ENCODE results near the gene TBC1D1.
A peak's percentile ranks its signal among the peaks of the same experiment; 100 is the strongest.

TBC1D1 gene

GRCh38 chr4:38176165-38176564, 285.3 kb downstream of the TBC1D1 start:
- DNase-seq (ENCODE audit: low read depth): no peak

- no peak for DNase-seq (ENCODE audit: low read depth)
Observed at GRCh38 chr4:38177035-38177546, 286.2 kb downstream of the TBC1D1 start.

DNA sequence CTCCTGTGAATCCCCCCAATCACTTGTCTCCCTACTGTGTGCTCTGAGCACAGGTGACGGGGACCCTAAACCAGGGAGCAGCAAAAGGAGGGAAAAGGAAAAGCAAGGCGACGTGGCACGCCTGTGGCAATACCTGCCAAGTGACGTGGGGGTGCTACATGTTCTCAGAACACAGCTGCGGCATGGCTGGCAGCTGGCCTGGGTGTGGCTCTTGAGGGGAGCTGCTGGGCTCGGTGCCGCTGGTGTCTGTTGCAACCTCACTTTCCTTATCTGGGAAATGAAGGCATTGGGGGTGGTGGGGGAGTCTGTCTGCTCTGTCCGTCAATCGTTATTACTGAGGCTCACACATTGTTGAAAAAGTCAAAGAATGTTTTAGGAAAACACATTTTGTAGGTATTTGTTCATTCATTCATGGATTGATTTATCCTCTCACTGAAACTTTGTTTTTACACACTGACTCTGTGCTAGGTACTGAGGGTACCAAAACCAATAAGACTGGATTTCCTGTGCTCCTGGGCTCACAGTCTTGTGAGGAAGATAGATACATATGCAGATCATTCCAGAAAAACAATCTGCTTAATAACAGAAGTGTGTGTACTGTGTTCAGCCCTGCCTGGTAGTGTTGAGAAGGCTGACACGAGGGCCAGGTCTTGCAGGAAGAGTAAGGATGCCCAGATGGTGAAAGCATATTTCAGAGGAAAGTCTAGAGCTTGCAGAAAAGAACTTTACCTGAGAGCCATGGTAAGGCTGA, 286.9 kb downstream of the TBC1D1 start:
- no peak for DNase-seq (ENCODE audit: low read depth)

- DNase-seq (ENCODE audit: low read depth): no peak
Observed at GRCh38 chr4:38178392-38178995, 287.6 kb downstream of the TBC1D1 start.

- DNase-seq (ENCODE audit: low read depth): peak; percentile 72
Observed at GRCh38 chr4:38179690-38180377, 288.9 kb downstream of the TBC1D1 start.

DNA sequence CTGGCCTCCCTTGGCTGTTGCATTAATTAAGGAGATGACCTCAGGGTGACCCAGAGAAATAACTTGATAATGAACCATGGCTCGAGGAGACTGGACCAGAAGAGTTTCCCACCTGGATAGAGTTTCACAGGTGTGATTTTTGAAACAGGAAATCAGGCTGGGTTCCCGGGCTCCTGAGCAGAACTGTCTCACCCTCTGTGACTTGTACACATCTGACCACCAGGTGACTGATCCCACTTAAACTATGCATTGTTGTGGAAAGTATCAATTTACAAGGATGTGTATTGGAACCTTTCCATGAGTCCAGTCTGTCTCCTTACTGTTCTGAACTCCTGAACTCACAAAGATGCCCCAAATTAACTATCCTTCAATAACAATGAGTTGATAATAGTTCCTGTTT, 289.6 kb downstream of the TBC1D1 start:
- DNase-seq (ENCODE audit: low read depth): peak; percentile 42

DNA sequence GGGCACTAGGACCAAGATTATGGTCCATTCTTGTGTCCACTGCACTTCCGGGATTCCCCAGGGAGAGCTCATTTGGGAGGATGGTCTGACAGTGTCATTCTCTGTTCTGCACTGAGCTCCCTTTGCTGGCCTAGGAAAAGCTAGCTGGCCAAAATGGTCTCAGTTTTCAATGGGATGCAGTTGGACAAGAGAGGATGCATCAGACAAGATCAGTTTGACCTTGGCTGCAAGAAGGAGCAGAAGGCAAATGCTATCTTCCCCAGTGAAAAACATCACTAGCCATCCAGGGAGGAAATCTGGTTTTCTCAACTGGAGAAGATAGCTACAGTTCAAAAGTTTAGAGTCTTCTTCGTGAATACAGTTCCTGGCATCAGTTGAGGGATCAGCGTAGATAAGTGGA, 290.4 kb downstream of the TBC1D1 start:
- no peak for DNase-seq (ENCODE audit: low read depth)

- DNase-seq (ENCODE audit: low read depth): no peak
Observed at GRCh38 chr4:38182334-38182998, 291.6 kb downstream of the TBC1D1 start.

DNA sequence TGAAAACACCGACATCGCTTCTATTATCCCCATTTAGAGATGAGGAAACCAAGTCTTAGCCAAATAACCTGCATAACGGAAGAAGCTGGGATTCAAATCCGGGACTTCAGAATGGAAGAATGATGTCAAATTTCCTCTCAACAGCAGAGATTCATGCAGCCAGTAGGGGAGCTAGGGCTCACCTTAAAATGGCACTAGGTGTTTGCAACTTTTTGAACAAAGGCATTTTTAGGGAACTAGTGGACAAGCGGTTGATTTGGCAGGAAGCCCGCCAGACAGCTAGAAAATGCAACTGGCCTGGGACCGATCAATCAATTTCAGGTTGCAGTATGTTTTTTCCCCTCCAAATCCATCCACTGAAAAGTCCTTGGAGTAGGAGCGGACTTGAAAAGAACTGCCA, 293.5 kb downstream of the TBC1D1 start:
- no peak for DNase-seq (ENCODE audit: low read depth)

GRCh38 chr4:38185406-38186144, 294.7 kb downstream of the TBC1D1 start:
- DNase-seq (ENCODE audit: low read depth): no peak

DNA sequence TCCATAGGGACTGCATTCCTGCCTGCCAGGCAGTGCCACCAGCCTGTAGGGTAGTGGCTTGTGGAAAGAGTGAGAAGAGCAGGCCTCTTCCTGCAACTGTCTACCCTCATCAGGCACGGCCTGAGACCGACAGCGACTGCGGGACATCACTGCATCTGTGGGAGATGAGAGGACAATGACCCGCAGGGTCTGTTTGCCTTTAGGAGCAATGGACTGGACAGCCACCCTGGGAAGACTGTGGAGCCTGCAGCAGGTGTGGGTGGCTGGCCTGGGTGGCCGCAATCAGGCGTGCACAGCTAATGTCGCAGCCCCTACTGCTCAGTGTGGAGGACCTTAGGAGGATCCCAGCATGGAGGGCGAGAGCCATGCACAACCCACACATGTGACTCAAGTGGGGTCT, 297.3 kb downstream of the TBC1D1 start:
- DNase-seq (ENCODE audit: low read depth): no peak

GRCh38 chr4:38188631-38189101, 297.8 kb downstream of the TBC1D1 start:
- peak; percentile 52 for DNase-seq (ENCODE audit: low read depth)

Measured in ELR (cell line).